BLaER1 (cell line): ENCODE measurements around the gene CDC42.

Source experiments
- H3K27ac ChIP-seq: shearing (Covaris generic); formaldehyde crosslinking; 2 replicates; pipeline ENCODE4 v1.8.1; 2022
- H3K27me3 ChIP-seq: shearing (Covaris generic); formaldehyde crosslinking; 2 replicates; pipeline ENCODE4 v1.8.1; 2022
- H3K36me3 ChIP-seq: shearing (Covaris generic); formaldehyde crosslinking; 2 replicates; pipeline ENCODE4 v1.8.1; 2022
- H3K4me1 ChIP-seq: shearing (Covaris generic); formaldehyde crosslinking; 2 replicates; pipeline ENCODE4 v1.8.1; 2022
- H3K4me2 ChIP-seq: shearing (Covaris generic); formaldehyde crosslinking; 2 replicates; pipeline ENCODE4 v1.8.1; 2022
- H3K4me3 ChIP-seq: shearing (Covaris generic); formaldehyde crosslinking; 2 replicates; pipeline ENCODE4 v1.8.1; 2022
- H3K9ac ChIP-seq: shearing (Covaris generic); formaldehyde crosslinking; 2 replicates; pipeline ENCODE4 v1.8.1; 2022
- H3K9me3 ChIP-seq: shearing (Covaris generic); formaldehyde crosslinking; 2 replicates; pipeline ENCODE4 v1.8.1; 2022
- H4K20me1 ChIP-seq: shearing (Covaris generic); formaldehyde crosslinking; 2 replicates; pipeline ENCODE4 v1.8.1; 2022
- Cebpa-rat ChIP-seq: shearing (Covaris generic); IDR thresholded peaks from 2 replicates; pipeline ENCODE4 v1.8.1; 2022

The CDC42 gene

GRCh38 chr1:22117238-22117637, 64.7 kb downstream of the CDC42 start:
- no peaks in the 10 kb centered on the region for H3K27me3 ChIP-seq
- H3K9me3 ChIP-seq, result no peaks in the 10 kb centered on the region
- H4K20me1 ChIP-seq, result peaks cover 100% of the 10 kb centered on the region
- peaks cover 14% of the 10 kb centered on the region for H3K4me1 ChIP-seq
- no peak for TF ChIP-seq Cebpa-rat
- H3K36me3 ChIP-seq, result peaks cover 86% of the 10 kb centered on the region
- H3K4me3 ChIP-seq, result no peak overlapping the region
- H3K27ac ChIP-seq, result no peak overlapping the region
- no peak overlapping the region for H3K4me2 ChIP-seq
- H3K9ac ChIP-seq, result no peak overlapping the region

GRCh38 chr1:22117851-22118250, 65.3 kb downstream of the CDC42 start:
- Histone ChIP-seq H4K20me1 (peaks cover 100% of the 10 kb centered on the region), H3K9me3 (no peaks in the 10 kb centered on the region), H3K27ac (no peak overlapping the region), H3K36me3 (peaks cover 80% of the 10 kb centered on the region), H3K9ac (no peak overlapping the region), H3K4me1 (peaks cover 20% of the 10 kb centered on the region), H3K27me3 (no peaks in the 10 kb centered on the region), H3K4me2 (no peak overlapping the region), H3K4me3 (no peak overlapping the region)
- no peak for TF ChIP-seq Cebpa-rat

GRCh38 chr1:22118291-22118992, 65.9 kb downstream of the CDC42 start:
- H3K4me2 ChIP-seq, result no peak overlapping the region
- H3K27ac ChIP-seq, result no peak overlapping the region

GRCh38 chr1:22119626-22120468, 67.3 kb downstream of the CDC42 start:
- Histone ChIP-seq H3K9me3 (no peaks in the 10 kb centered on the region), H3K36me3 (peaks cover 60% of the 10 kb centered on the region), H3K9ac (no peak overlapping the region), H3K4me1 (peaks cover 26% of the 10 kb centered on the region), H3K27me3 (no peaks in the 10 kb centered on the region), H4K20me1 (peaks cover 98% of the 10 kb centered on the region), H3K4me2 (no peak overlapping the region), H3K4me3 (no peak overlapping the region), H3K27ac (no peak overlapping the region)
- no peak for TF ChIP-seq Cebpa-rat

More at GRCh38 chr1:22118291-22118992, 65.9 kb downstream of the CDC42 start:
- H3K9me3 ChIP-seq, result no peaks in the 10 kb centered on the region
- no peaks in the 10 kb centered on the region for H3K27me3 ChIP-seq
- no peak for TF ChIP-seq Cebpa-rat
- H3K36me3 ChIP-seq, result peaks cover 74% of the 10 kb centered on the region
- H4K20me1 ChIP-seq, result peaks cover 99% of the 10 kb centered on the region
- peaks cover 26% of the 10 kb centered on the region for H3K4me1 ChIP-seq
- H3K4me3 ChIP-seq, result no peak overlapping the region
- H3K9ac ChIP-seq, result no peak overlapping the region

- TF ChIP-seq Cebpa-rat, result no peak
- H3K9ac ChIP-seq, result no peak overlapping the region
- H3K27me3 ChIP-seq, result no peaks in the 10 kb centered on the region
- no peak overlapping the region for H3K27ac ChIP-seq
- H3K9me3 ChIP-seq, result no peaks in the 10 kb centered on the region
- no peak overlapping the region for H3K4me3 ChIP-seq
- no peak overlapping the region for H3K4me2 ChIP-seq
- H3K36me3 ChIP-seq, result peaks cover 54% of the 10 kb centered on the region
- peaks cover 26% of the 10 kb centered on the region for H3K4me1 ChIP-seq
- peaks cover 98% of the 10 kb centered on the region for H4K20me1 ChIP-seq
Measured at GRCh38 chr1:22120469-22120790, 67.9 kb downstream of the CDC42 start.

- Histone ChIP-seq H3K4me1 (peaks cover 26% of the 10 kb centered on the region), H3K9ac (no peak overlapping the region), H3K9me3 (no peaks in the 10 kb centered on the region), H3K4me2 (no peak overlapping the region), H3K4me3 (no peak overlapping the region), H4K20me1 (peaks cover 89% of the 10 kb centered on the region), H3K27ac (no peak overlapping the region), H3K36me3 (peaks cover 45% of the 10 kb centered on the region), H3K27me3 (no peaks in the 10 kb centered on the region)
- no peak for TF ChIP-seq Cebpa-rat
Measured at GRCh38 chr1:22121421-22121911, 69.0 kb downstream of the CDC42 start.

GRCh38 chr1:22122273-22123070, 70.0 kb downstream of the CDC42 start:
- peaks cover 26% of the 10 kb centered on the region for H3K4me1 ChIP-seq

GRCh38 chr1:22123071-22123390, 70.5 kb downstream of the CDC42 start:
- Histone ChIP-seq H3K9me3 (no peaks in the 10 kb centered on the region), H3K9ac (no peak overlapping the region), H3K4me2 (no peak overlapping the region), H4K20me1 (peaks cover 78% of the 10 kb centered on the region), H3K27me3 (no peaks in the 10 kb centered on the region), H3K4me1 (peaks cover 26% of the 10 kb centered on the region), H3K4me3 (no peak overlapping the region), H3K36me3 (peaks cover 32% of the 10 kb centered on the region; the same call in 1 of the 2 replicates), H3K27ac (no peak overlapping the region)
- no peak for TF ChIP-seq Cebpa-rat

More at GRCh38 chr1:22122273-22123070, 70.0 kb downstream of the CDC42 start:
- Histone ChIP-seq H3K4me2 (no peak overlapping the region), H3K4me3 (no peak overlapping the region), H4K20me1 (peaks cover 79% of the 10 kb centered on the region), H3K36me3 (peaks cover 37% of the 10 kb centered on the region; the same call in 1 of the 2 replicates), H3K9ac (no peak overlapping the region), H3K9me3 (no peaks in the 10 kb centered on the region), H3K27ac (no peak overlapping the region), H3K27me3 (no peaks in the 10 kb centered on the region)
- TF ChIP-seq Cebpa-rat, result no peak

- no peak overlapping the region for H3K4me3 ChIP-seq
- H4K20me1 ChIP-seq, result peaks cover 72% of the 10 kb centered on the region
- peaks cover 26% of the 10 kb centered on the region for H3K4me1 ChIP-seq
- H3K4me2 ChIP-seq, result no peak overlapping the region
- peaks cover 23% of the 10 kb centered on the region; the same call in 1 of the 2 replicates for H3K36me3 ChIP-seq
- H3K9ac ChIP-seq, result no peak overlapping the region
- H3K27me3 ChIP-seq, result no peaks in the 10 kb centered on the region
- TF ChIP-seq Cebpa-rat, result no peak
- H3K27ac ChIP-seq, result no peak overlapping the region
- H3K9me3 ChIP-seq, result no peaks in the 10 kb centered on the region
Measured at GRCh38 chr1:22123901-22124404, 71.4 kb downstream of the CDC42 start.
